ENCODE data around the gene MSL1. TPM values are rescaled to one million over a fixed set of nuclear protein-coding genes. Genes with fewer than 3 reads are reported as not detected.

Gene MSL1
- total and polyA plus RNA-seq, 2 of the 13 experiments (the other 11 are each of a cell fraction or from before 2014, with no cell fraction given): 63.8 to 88.5 TPM

- TF ChIP-seq SOX6 (IDR thresholded peaks at IDR 0.05): no peak
- peak; percentile 93 for TF ChIP-seq SOX6 (CRISPR knock-in tag; IDR thresholded peaks at IDR 0.05)
- TF ChIP-seq FOXA1 (IDR thresholded peaks at IDR 0.05): no peak
- peak; percentile 44 for TF ChIP-seq FOXA1 (CRISPR knock-in tag; IDR thresholded peaks at IDR 0.05)
- peak; percentile 75; the same call in 1 of the 2 replicates for TF ChIP-seq ZNF598 (CRISPR knock-in tag; IDR thresholded peaks at IDR 0.05; ENCODE audit: borderline replicate concordance)
- TF ChIP-seq POLR2A (IDR thresholded peaks at IDR 0.05; ENCODE audit: insufficient read depth in 1 of 2, low read depth in 2 of 2, low read length in 2 of 2): peak; percentile 71 to 82
- peak; percentile 84; the same call in 1 of the 2 replicates for TF ChIP-seq ZNF776 (CRISPR knock-in tag; IDR thresholded peaks at IDR 0.05)
- no peak for TF ChIP-seq ZFP62 (CRISPR knock-in tag; IDR thresholded peaks at IDR 0.05)
- no peak for TF ChIP-seq ATRX (CRISPR knock-in tag; IDR thresholded peaks at IDR 0.05; ENCODE audit: borderline replicate concordance)
- TF ChIP-seq SIN3B (IDR thresholded peaks at IDR 0.05; ENCODE audit: low read length): no peak; the same call in 1 of the 2 replicates
- TF ChIP-seq GMEB2 (CRISPR knock-in tag; IDR thresholded peaks at IDR 0.05; ENCODE audit: low read depth): peak; percentile 32; the same call in 1 of the 2 replicates
- 0 out of 2 replicates have a peak, but pooled peaks have one; percentile 71 for TF ChIP-seq CAMTA2 (CRISPR knock-in tag; IDR thresholded peaks at IDR 0.05; ENCODE audit: borderline replicate concordance)
- TF ChIP-seq ZNF703 (CRISPR knock-in tag; IDR thresholded peaks at IDR 0.05; ENCODE audit: borderline replicate concordance): peak; percentile 71; the same call in 1 of the 2 replicates
- no peak for TF ChIP-seq ZNF24 (IDR thresholded peaks at IDR 0.05)
- no peak for TF ChIP-seq FOXO4 (CRISPR knock-in tag; conservative IDR thresholded peaks at IDR 0.05)
- TF ChIP-seq RFX1 (IDR thresholded peaks at IDR 0.05): peak; percentile 100
- peak; percentile 41; the same call in 1 of the 2 replicates for TF ChIP-seq TCF7 (IDR thresholded peaks at IDR 0.05; ENCODE audit: low read depth)
- 0 out of 2 replicates have a peak, but pooled peaks have one; percentile 80 for TF ChIP-seq ZNF276 (CRISPR knock-in tag; IDR thresholded peaks at IDR 0.05; ENCODE audit: low read depth)
- peak; percentile 97 for TF ChIP-seq ZBTB10 (CRISPR knock-in tag; IDR thresholded peaks at IDR 0.05; ENCODE audit: borderline replicate concordance)
- TF ChIP-seq NFRKB (IDR thresholded peaks at IDR 0.05): no peak
- peak; percentile 72; the same call in 1 of the 2 replicates for TF ChIP-seq ZNF556 (CRISPR knock-in tag; IDR thresholded peaks at IDR 0.05; ENCODE audit: borderline replicate concordance)
- peak; percentile 97 for TF ChIP-seq ZNF446 (CRISPR knock-in tag; IDR thresholded peaks at IDR 0.05)
- no peak for TF ChIP-seq ZMAT5 (CRISPR knock-in tag; IDR thresholded peaks at IDR 0.05; ENCODE audit: borderline replicate concordance, low read depth)
Measured at GRCh38 chr17:40098846-40099618, 22.7 kb upstream of the MSL1 start (continued).
